ENCODE data around the gene ZNF12. TPM values are rescaled to one million over a fixed set of nuclear protein-coding genes. Genes with fewer than 3 reads are reported as not detected.
"Not testable (repeated sequence)": the region's sequence is repeated elsewhere in the genome, so short reads cannot be mapped to it uniquely, and the experiment has no call there.

ZNF12 gene
- total RNA-seq, 2 experiments from 2014 or later, result 12.8 to 13.3 TPM

DNA sequence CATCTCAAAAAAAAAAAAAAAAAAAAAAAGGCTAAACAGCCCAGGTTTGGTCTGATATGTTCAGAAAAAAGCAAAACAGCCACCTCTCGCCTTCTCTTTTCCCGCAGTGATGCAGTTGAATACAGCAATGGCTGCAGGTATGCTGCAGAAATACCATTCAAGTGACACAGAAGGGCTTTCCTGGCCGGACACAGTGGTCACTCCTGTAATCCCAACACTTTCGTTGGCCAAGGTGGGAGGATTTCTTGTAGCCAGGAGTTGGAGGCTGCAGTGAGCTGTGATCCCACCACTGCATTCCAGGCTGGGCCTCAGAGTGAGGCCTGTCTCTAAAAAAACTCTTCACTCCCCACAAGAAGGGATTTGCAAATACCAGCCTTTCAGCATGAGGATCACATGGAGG lies 17.6 kb upstream of the ZNF12 start:
- H3K4me3 Mint-ChIP-seq; H3K27me3 Mint-ChIP-seq (ENCODE audit: low read depth); H3K36me3 Mint-ChIP-seq (ENCODE audit: low read depth); CTCF ChIA-PET; intact Hi-C loops (cut with micrococcal nuclease); H3K27ac Mint-ChIP-seq; DNase-seq; H3K4me1 Mint-ChIP-seq (ENCODE audit: low read depth); H3K9me3 Mint-ChIP-seq: not testable (repeated sequence)

DNA sequence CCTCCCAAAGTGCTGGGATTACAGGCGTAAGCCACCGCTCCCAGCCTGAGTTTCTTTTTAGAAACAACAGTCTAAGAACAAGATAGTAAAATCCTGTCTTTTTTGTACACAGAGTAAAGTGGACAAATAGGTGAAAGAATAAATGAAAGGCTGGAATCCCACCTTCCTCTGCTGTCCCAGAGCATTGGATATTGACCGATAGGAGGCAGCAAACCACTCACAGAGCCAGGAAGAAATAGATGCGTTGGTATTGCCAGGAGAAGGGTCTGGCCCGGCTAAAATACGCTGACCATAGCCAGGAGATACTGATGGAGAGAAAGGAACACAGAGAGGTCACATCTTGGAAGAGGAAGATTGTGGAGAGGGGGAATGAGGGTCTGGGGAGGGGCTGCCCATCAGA lies 11.4 kb upstream of the ZNF12 start:
- intact Hi-C loops (cut with micrococcal nuclease), result no loop called here
- Mint-ChIP-seq H3K36me3 (ENCODE audit: low read depth) (no peaks in the 10 kb centered on the region), H3K27me3 (ENCODE audit: low read depth) (peaks cover 10% of the 10 kb centered on the region)

DNA sequence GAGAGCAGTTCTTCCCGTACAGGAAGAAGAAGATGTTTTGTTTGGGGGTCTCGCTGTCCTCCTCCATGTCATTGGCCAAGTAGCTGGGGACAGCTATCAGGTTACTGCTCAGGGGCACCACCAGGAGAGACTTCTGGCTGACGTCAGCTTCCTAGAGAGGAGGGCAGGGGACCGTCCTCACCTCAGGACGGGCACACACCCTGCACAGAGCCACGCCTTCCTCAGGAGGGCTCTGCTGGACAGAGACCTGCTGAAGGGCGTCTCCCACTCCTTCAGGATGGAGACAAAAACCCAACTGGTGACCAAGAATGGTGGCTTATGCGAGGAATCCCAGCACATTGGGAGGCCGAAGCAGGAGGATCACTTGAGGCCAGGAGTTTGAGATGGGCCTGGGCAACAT lies 9.2 kb upstream of the ZNF12 start:
- DNase-seq; H3K4me3 Mint-ChIP-seq; H3K9me3 Mint-ChIP-seq; H3K27ac Mint-ChIP-seq; intact Hi-C loops (cut with micrococcal nuclease); H3K27me3 Mint-ChIP-seq (ENCODE audit: low read depth); H3K4me1 Mint-ChIP-seq (ENCODE audit: low read depth); H3K36me3 Mint-ChIP-seq (ENCODE audit: low read depth); CTCF ChIA-PET: not testable (repeated sequence)

More for the DNA sequence above, 11.4 kb upstream of the ZNF12 start:
- no peak for DNase-seq
- Mint-ChIP-seq H3K4me1 (ENCODE audit: low read depth) (no peaks in the 10 kb centered on the region), H3K9me3 (no peaks in the 10 kb centered on the region), H3K27ac (no peak overlapping the region), H3K4me3 (no peak overlapping the region)
- CTCF ChIA-PET, result no interaction called here

DNA sequence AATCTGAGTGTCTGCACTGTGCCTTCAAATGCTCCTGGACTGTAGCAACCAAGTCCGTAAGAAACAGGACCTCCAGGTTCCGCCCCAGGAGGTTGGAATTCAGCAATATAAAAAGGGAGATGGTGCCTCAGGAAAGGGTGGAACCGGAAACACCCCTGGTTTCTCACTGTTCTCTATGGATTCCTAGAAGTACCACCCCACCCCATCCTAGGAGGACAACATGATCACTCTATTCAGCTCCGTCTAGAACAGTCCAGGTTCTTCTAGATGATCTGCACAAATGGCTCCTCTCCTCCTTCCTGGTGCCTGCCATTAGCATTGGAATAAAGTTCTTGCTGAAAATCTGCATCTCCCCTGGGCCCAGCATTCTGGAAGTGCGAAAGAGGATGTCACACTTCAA lies 7.6 kb upstream of the ZNF12 start:
- CTCF ChIA-PET, result no interaction called here
- H3K27ac Mint-ChIP-seq, result no peak overlapping the region
- H3K9me3 Mint-ChIP-seq, result no peaks in the 10 kb centered on the region
- H3K27me3 Mint-ChIP-seq (ENCODE audit: low read depth), result peaks cover 7% of the 10 kb centered on the region
- H3K4me3 Mint-ChIP-seq, result no peak overlapping the region
- no peaks in the 10 kb centered on the region for H3K36me3 Mint-ChIP-seq (ENCODE audit: low read depth)
- intact Hi-C loops (cut with micrococcal nuclease), result no loop called here
- DNase-seq, result no peak
- H3K4me1 Mint-ChIP-seq (ENCODE audit: low read depth), result no peaks in the 10 kb centered on the region

DNA sequence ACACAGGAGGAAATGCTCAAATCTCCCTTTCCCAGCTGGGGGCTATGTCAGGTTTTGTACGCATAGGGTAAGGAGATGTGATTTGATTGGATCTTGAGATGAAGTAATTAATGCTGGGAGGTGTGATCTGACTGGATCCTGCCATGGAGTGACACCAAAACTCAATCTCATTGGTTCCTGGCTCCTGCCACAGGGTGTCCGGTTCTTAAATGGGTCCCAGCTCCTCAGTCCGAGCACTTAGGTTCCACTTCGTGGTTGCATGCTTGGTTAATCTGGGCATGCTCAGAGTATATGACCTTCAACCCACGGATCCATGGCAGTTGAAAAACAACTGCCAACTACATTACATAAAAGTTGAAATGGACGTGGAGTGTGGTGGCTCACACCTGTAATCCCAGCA lies 3.1 kb upstream of the ZNF12 start:
- CTCF ChIA-PET, result no interaction called here
- intact Hi-C loops (cut with micrococcal nuclease), result loop anchor here (5.0 kb wide), 1 partner anchor 857 kb away; the partner anchor contains the start of gene MIOS
- Mint-ChIP-seq H3K27me3 (ENCODE audit: low read depth) (no peaks in the 10 kb centered on the region), H3K4me3 (no peak overlapping the region), H3K9me3 (peaks cover 2% of the 10 kb centered on the region), H3K27ac (no peak overlapping the region), H3K36me3 (ENCODE audit: low read depth) (peaks cover 8% of the 10 kb centered on the region), H3K4me1 (ENCODE audit: low read depth) (peaks cover 15% of the 10 kb centered on the region)
- no peak for DNase-seq

DNA sequence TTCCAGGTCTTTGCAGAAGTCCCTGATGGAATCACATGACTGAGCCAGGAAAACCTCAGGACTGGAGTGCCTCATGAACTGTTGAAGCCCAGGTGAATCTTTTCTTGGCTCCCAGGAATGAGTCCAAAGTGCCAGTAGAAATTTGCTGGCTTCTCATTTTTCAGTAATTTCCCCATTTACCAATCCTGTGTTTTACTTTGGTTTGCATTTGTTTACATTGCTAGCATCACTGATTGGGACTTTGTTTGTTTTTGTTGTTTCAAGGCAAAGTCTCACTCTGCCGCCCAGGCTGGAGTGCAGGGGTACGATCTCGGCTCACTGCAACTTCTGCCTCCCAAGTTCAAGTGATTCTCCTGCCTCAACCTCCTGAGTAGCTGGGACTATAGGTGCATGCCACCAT lies 1.6 kb upstream of the ZNF12 start:
- Mint-ChIP-seq H3K36me3 (ENCODE audit: low read depth) (peaks cover 18% of the 10 kb centered on the region), H3K27ac (no peak overlapping the region), H3K9me3 (peaks cover 9% of the 10 kb centered on the region), H3K27me3 (ENCODE audit: low read depth) (no peaks in the 10 kb centered on the region), H3K4me3 (peak overlapping the region; percentile 2), H3K4me1 (ENCODE audit: low read depth) (peaks cover 25% of the 10 kb centered on the region)
- intact Hi-C loops (cut with micrococcal nuclease), result loop anchor here (5.0 kb wide), 1 partner anchor 859 kb away; the partner anchor contains the start of gene MIOS
- CTCF ChIA-PET, result no interaction called here
- DNase-seq, result no peak

DNA sequence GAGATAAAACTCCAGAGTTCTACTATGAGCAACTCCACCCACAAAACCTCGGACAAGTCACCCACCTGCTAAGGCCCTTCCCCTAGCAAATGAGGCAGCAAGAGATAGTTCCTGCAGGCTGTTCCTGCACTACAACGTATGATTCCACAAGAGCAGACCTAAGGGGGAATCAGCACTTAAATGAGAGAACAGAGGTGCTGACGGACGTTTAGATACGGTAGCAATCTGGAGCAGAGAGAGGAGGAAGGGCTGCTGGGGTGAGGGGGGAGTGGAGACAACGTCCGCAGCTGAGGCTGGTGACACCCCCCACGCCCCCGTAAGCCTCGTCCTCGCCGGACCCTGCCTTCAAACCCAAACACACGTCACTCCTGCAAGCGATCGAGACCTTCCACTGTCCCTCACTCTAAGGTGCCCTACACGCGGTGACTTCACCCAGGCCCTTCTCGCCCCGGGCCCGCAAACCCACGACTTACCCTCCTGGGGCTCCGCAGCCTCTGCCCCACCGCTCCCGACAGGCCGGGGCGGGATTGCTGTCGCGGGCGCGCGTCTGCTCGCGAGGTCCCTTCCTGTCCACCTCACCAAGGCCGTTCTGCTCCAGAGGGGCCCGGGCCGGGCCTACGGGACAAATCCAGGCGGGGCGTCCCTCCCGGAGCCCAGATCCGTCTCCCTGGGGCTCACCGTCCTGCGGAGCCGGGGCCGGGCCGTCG lies 635 bp downstream of the ZNF12 start:
- peaks cover 37% of the 10 kb centered on the region for H3K36me3 Mint-ChIP-seq (ENCODE audit: low read depth)
- intact Hi-C loops (cut with micrococcal nuclease), result loop anchor here (2.0 to 5.0 kb wide), 5 partner anchors 69 to 861 kb away; partner anchors contain the start of genes INTS15, MIOS, ZDHHC4 and ZNF316
- no peaks in the 10 kb centered on the region for H3K27me3 Mint-ChIP-seq (ENCODE audit: low read depth)
- peak overlapping the region; percentile 91 for H3K4me3 Mint-ChIP-seq
- DNase-seq, result peak; percentile 31
- H3K9me3 Mint-ChIP-seq, result peaks cover 26% of the 10 kb centered on the region
- H3K4me1 Mint-ChIP-seq (ENCODE audit: low read depth), result peaks cover 40% of the 10 kb centered on the region
- CTCF ChIA-PET, result no interaction called here
- H3K27ac Mint-ChIP-seq, result peak overlapping the region; percentile 74

DNA sequence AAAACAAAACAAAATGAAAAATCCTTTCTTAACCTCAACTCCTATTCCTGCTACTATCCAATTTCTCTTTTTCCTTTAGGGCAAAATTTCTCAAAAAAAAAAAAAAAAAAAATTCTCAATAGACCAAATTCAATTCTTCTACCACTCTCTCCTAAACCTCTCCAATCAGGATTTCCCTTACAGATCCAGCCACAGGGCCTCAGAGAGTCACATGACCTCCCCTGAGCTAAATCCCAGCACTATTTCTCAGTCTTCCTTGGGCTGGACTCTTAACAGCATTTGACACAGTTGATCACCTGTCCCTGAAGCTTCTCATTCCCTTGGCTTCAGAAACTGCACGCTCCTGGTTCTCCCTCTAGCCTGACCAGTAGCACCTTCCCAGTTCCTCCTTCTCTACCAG lies 4.9 kb downstream of the ZNF12 start:
- H3K4me3 Mint-ChIP-seq, result no peak overlapping the region
- peaks cover 33% of the 10 kb centered on the region for H3K4me1 Mint-ChIP-seq (ENCODE audit: low read depth)
- DNase-seq, result no peak
- H3K9me3 Mint-ChIP-seq, result peaks cover 44% of the 10 kb centered on the region
- no peaks in the 10 kb centered on the region for H3K27me3 Mint-ChIP-seq (ENCODE audit: low read depth)
- CTCF ChIA-PET, result interaction anchor here (1.0 kb wide), 1 partner anchor 9 kb away, joined by 5 read pairs; no protein-coding TSS in a partner anchor
- H3K27ac Mint-ChIP-seq, result no peak overlapping the region
- intact Hi-C loops (cut with micrococcal nuclease), result no loop called here
- peaks cover 62% of the 10 kb centered on the region for H3K36me3 Mint-ChIP-seq (ENCODE audit: low read depth)

GRCh38 chr7:6700793-6701192 lies 6.0 kb downstream of the ZNF12 start:
- Mint-ChIP-seq H3K27me3 (ENCODE audit: low read depth) (no peaks in the 10 kb centered on the region), H3K4me1 (ENCODE audit: low read depth) (peaks cover 33% of the 10 kb centered on the region), H3K36me3 (ENCODE audit: low read depth) (peaks cover 60% of the 10 kb centered on the region), H3K9me3 (peaks cover 44% of the 10 kb centered on the region), H3K4me3 (no peak overlapping the region), H3K27ac (no peak overlapping the region)
- intact Hi-C loops (cut with micrococcal nuclease), result no loop called here
- CTCF ChIA-PET, result interaction anchor here (1.0 kb wide), 1 partner anchor 10 kb away, joined by 5 read pairs; no protein-coding TSS in a partner anchor
- DNase-seq, result no peak

- CTCF ChIA-PET, result no interaction called here
- Mint-ChIP-seq H3K36me3 (ENCODE audit: low read depth) (peaks cover 28% of the 10 kb centered on the region), H3K9me3 (peaks cover 65% of the 10 kb centered on the region), H3K27me3 (ENCODE audit: low read depth) (no peaks in the 10 kb centered on the region), H3K4me3 (no peak overlapping the region), H3K4me1 (ENCODE audit: low read depth) (no peaks in the 10 kb centered on the region), H3K27ac (peak overlapping the region; percentile 1)
- intact Hi-C loops (cut with micrococcal nuclease), result no loop called here
- DNase-seq, result no peak
Measured at GRCh38 chr7:6691609-6692106, 15.1 kb downstream of the ZNF12 start.

DNA sequence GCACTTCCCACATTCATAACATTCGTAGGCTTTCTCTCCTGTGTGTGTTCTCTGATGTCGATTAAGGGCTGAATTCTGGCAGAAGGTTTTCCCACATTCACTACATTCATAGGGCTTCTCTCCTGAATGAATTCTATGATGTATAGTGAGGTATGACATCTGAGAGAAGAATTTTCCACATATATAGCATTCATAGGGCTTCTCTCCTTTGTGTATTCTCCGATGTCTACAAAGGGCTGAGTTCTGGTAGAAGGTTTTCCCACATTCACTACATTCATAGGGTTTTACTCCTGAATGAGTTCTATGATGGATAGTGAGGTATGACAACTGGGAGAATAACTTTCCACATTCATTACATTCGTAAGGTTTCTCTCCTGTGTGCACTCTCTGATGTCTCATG lies 15.6 kb downstream of the ZNF12 start:
- peaks cover 71% of the 10 kb centered on the region for H3K9me3 Mint-ChIP-seq
- H3K27me3 Mint-ChIP-seq (ENCODE audit: low read depth), result no peaks in the 10 kb centered on the region
- CTCF ChIA-PET, result no interaction called here
- intact Hi-C loops (cut with micrococcal nuclease), result no loop called here
- no peaks in the 10 kb centered on the region for H3K4me1 Mint-ChIP-seq (ENCODE audit: low read depth)
- DNase-seq, result no peak
- H3K4me3 Mint-ChIP-seq, result no peak overlapping the region
- H3K27ac Mint-ChIP-seq, result no peak overlapping the region
- H3K36me3 Mint-ChIP-seq (ENCODE audit: low read depth), result peaks cover 34% of the 10 kb centered on the region

- Mint-ChIP-seq H3K27me3 (ENCODE audit: low read depth) (no peaks in the 10 kb centered on the region), H3K36me3 (ENCODE audit: low read depth) (peaks cover 28% of the 10 kb centered on the region), H3K27ac (no peak overlapping the region), H3K4me3 (no peak overlapping the region), H3K9me3 (peaks cover 78% of the 10 kb centered on the region), H3K4me1 (ENCODE audit: low read depth) (no peaks in the 10 kb centered on the region)
- intact Hi-C loops (cut with micrococcal nuclease), result no loop called here
- CTCF ChIA-PET, result no interaction called here
- no peak for DNase-seq
Measured at GRCh38 chr7:6680146-6680545, 26.6 kb downstream of the ZNF12 start.

GRCh38 chr7:6675807-6676405 lies 30.8 kb downstream of the ZNF12 start:
- H3K4me1 Mint-ChIP-seq (ENCODE audit: low read depth), result no peaks in the 10 kb centered on the region

More at GRCh38 chr7:6675807-6676405, 30.8 kb downstream of the ZNF12 start:
- H3K4me3 Mint-ChIP-seq, result no peak overlapping the region
- intact Hi-C loops (cut with micrococcal nuclease), result no loop called here
- H3K36me3 Mint-ChIP-seq (ENCODE audit: low read depth), result peaks cover 22% of the 10 kb centered on the region
- H3K27me3 Mint-ChIP-seq (ENCODE audit: low read depth), result no peaks in the 10 kb centered on the region
- H3K9me3 Mint-ChIP-seq, result peaks cover 75% of the 10 kb centered on the region
- CTCF ChIA-PET, result no interaction called here
- DNase-seq, result no peak
- H3K27ac Mint-ChIP-seq, result no peak overlapping the region

All from activated naive CD4-positive, alpha-beta T cell treated with anti-CD3 and anti-CD28 coated beads for 36 hours (primary cell).